Kidney (tissue), 14 donors: ENCODE measurements around the gene KCNJ11. TPM values are rescaled to one million over a fixed set of nuclear protein-coding genes. Genes with fewer than 3 reads are reported as not detected.

ENCODE experiments used
- DNase-seq, 5 donors: peaks; one replicate each; pipeline ENCODE4 v3.0.0-alpha.2; 2013 to 2020
- FAIRE-seq: peaks from 2 replicates; lab custom pipeline; 2012; peaks lifted over from hg19 to GRCh38; lab: Jason Lieb, UNC
- H3K27ac ChIP-seq, 2 donors: one replicate each; pipeline ENCODE4 v1.7.0; 2013; ENCODE audit warnings: low read depth in 2 of 2, low read length in 2 of 2, inconsistent platforms in 1 of 2
- H3K27me3 ChIP-seq: one replicate; pipeline ENCODE4 v1.7.1; 2013; ENCODE audit warnings: low read length, inconsistent platforms; ENCODE audit not compliant: control insufficient read depth, insufficient read depth
- H3K36me3 ChIP-seq, 3 donors: one replicate each; pipeline versions ENCODE4 v1.7.0 to v1.7.1; 2013; ENCODE audit warnings: low read length in 3 of 3, control low read depth in 1 of 3, inconsistent platforms in 1 of 3; ENCODE audit not compliant: insufficient read depth in 3 of 3, control insufficient read depth in 2 of 3
- H3K4me1 ChIP-seq, 3 donors: one replicate each; pipeline versions ENCODE4 v1.7.0 to v1.7.1; 2013; ENCODE audit warnings: low read length in 3 of 3, inconsistent platforms in 1 of 3, low read depth in 1 of 3; ENCODE audit not compliant: control insufficient read depth in 2 of 3, insufficient read depth in 2 of 3
- H3K4me3 ChIP-seq, 3 donors: one replicate each; pipeline versions ENCODE4 v1.7.0 to v1.8.1; 2013; ENCODE audit warnings: low read length in 3 of 3, control low read depth in 1 of 3, inconsistent platforms in 1 of 3
- H3K9ac ChIP-seq, 3 donors: one replicate each; pipeline versions ENCODE4 v1.7.0 to v1.7.1; 2013; ENCODE audit warnings: low read length in 3 of 3, control low read depth in 1 of 3, inconsistent platforms in 1 of 3
- H3K9me3 ChIP-seq, 3 donors: one replicate each; pipeline versions ENCODE4 v1.7.0 to v1.7.1; 2013; ENCODE audit warnings: low read length in 3 of 3, control low read depth in 1 of 3, inconsistent platforms in 1 of 3; ENCODE audit not compliant: control insufficient read depth in 2 of 3, insufficient read depth in 1 of 3
- intact Hi-C: fragments of 100-400 bp; cut with DNase I; formaldehyde crosslinking; loops from one replicate; pipeline ENCODE4 v1.11.1; 2022
- polyA plus RNA-seq: library from polyadenylated mRNA; stranded (reverse); fragments of 350-450 nt; fragmentation: Illumina TruSeq; extraction: RNeasy Lipid Tissue Mini Kit (QIAGEN cat#74804); gene quantifications from one replicate; pipeline ENCODE4 v1.2.3, GENCODE V29; 2014; ENCODE audit warnings: low read depth, low replicate concordance; ENCODE audit not compliant: insufficient read depth
- total RNA-seq: library from RNA; stranded (reverse); fragmentation: NEBNext Ultra II Directional; extraction: Animal tissue kit (Norgen Biotek cat#: 25700); gene quantifications from one replicate; pipeline ENCODE4 v1.2.1, GENCODE V29; 2021
- TF ChIP-seq, protein P1 (sequence below): IDR thresholded peaks from 3 replicates; pipeline ENCODE4 v1.5.1; 2012; ENCODE audit warnings: mild to moderate bottlenecking, moderate library complexity, borderline replicate concordance; ENCODE audit not compliant: insufficient read depth; ENCODE audit errors: extremely low read depth
- donor health status: control.
- donor health status: control.
- donor health status: control.
- donor health status: control.
- donor health status: control.
- donor health status: DM: yes; HTN: yes; CAD: no.
- donor health status: Normal renal cell carcinoma (clear cell type).

The KCNJ11 gene
- total and polyA plus RNA-seq, 2 donors from 2014 or later, result 3.6 to 4.8 TPM

DNA sequence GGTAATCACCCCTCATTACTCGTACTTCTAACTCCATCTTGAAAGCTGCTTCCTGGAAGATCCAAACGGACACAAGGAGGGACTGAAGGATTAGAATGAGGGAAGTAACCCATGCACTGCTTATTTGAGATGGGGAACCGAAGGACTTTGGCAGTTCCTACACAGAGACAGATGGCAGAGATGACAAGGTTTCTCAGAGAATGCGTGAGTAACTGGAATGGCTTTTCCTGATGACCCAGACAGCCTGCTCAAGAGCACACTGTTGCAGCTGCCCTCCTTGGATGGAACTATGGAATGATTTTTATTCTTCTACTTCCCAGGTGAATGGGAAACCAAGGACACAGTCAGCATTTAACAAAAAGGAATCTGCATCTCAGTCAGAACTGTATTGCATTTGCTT lies 7.3 kb downstream of the KCNJ11 start:
- H3K9me3 ChIP-seq, result no peaks in the 10 kb centered on the region
- no peak overlapping the region for H3K9ac ChIP-seq
- TF ChIP-seq, protein P1, sequence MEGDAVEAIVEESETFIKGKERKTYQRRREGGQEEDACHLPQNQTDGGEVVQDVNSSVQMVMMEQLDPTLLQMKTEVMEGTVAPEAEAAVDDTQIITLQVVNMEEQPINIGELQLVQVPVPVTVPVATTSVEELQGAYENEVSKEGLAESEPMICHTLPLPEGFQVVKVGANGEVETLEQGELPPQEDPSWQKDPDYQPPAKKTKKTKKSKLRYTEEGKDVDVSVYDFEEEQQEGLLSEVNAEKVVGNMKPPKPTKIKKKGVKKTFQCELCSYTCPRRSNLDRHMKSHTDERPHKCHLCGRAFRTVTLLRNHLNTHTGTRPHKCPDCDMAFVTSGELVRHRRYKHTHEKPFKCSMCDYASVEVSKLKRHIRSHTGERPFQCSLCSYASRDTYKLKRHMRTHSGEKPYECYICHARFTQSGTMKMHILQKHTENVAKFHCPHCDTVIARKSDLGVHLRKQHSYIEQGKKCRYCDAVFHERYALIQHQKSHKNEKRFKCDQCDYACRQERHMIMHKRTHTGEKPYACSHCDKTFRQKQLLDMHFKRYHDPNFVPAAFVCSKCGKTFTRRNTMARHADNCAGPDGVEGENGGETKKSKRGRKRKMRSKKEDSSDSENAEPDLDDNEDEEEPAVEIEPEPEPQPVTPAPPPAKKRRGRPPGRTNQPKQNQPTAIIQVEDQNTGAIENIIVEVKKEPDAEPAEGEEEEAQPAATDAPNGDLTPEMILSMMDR, result no peak
- intact Hi-C loops, result loop anchor here (5.0 kb wide), 1 partner anchor 121 kb away; no protein-coding TSS in a partner anchor
- FAIRE-seq (no peak), DNase-seq (no peak)
- no peak overlapping the region for H3K4me3 ChIP-seq
- peaks cover 0 to 1% (median 0%) of the 10 kb centered on the region in 3 donors for H3K4me1 ChIP-seq
- H3K36me3 ChIP-seq, result peaks cover 0 to 4% (median 4%) of the 10 kb centered on the region in 3 donors
- H3K27me3 ChIP-seq, result no peaks in the 10 kb centered on the region
- no peak overlapping the region for H3K27ac ChIP-seq

DNA sequence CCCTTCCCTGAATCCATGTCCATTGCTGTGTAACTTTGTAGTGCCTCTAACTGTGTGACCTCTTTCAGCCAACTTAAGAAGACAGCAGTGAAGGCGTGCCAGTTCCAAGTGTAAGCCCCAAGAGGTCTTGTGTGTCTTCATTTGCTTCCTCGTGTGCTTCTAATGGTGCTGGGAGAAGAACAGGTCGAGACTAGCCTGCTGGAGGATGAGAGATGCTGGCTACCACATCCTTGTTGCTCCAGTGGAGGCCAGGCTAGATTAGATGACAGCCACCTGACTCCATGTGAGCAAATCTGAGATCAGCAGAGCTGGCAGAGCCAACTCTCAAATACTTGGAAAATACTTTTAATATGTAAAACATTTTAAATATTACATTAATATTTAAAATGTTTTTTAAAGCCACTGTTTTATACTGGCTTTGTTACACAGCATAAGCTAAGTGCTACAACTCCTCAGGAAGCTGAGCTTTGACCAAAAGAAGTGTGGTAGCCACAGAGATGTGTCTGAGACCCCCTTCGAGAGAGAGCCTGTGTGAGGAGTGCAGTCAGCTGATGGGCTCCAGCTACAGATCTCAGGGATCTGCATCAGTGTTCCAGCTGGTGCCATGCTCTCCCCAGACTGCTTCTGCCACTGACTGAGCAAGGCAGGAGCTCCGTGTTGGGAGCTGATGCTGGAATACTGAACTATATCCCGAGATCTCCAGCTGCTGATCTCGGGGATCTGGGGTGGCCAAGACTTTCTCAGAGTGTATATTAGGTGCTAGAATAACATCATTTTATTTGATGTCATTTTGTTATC lies 8.9 kb downstream of the KCNJ11 start:
- Histone ChIP-seq H3K9me3 (no peaks in the 10 kb centered on the region), H3K9ac (no peak overlapping the region), H3K27ac (no peak overlapping the region), H3K27me3 (no peaks in the 10 kb centered on the region), H3K4me3 (no peak overlapping the region), H3K4me1 (no peaks in the 10 kb centered on the region), H3K36me3 (peaks cover 0 to 4% (median 4%) of the 10 kb centered on the region in 3 donors)
- FAIRE-seq (no peak), DNase-seq (no peak)
- intact Hi-C loops, result loop anchor here (5.0 kb wide), 1 partner anchor 123 kb away; no protein-coding TSS in a partner anchor
- TF ChIP-seq, protein P1, result no peak

DNA sequence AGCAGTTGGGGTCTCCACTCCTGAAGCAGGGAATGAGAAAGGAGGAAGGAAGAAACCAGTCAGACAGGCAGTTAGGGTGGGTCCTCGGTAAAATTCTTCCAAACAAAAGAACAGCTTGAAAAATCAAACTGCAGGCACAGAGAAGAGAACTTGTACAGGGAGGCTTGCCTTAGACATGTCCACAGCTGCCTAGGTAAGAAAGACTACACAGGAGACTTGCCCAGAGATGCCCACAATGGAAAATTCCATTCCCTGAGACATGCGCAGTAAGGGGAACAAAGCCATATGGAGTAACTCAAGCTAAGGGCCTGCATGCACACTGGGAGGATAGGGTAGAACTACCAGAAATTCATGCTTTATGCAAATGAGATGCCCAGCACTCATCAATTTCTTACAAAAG lies 9.8 kb downstream of the KCNJ11 start:
- H3K27ac ChIP-seq, result no peak overlapping the region
- FAIRE-seq (no peak), DNase-seq (no peak)
- no peaks in the 10 kb centered on the region for H3K4me1 ChIP-seq
- peaks cover 0 to 11% (median 4%) of the 10 kb centered on the region in 3 donors for H3K36me3 ChIP-seq
- H3K27me3 ChIP-seq, result no peaks in the 10 kb centered on the region
- intact Hi-C loops, result no loop called here
- TF ChIP-seq, protein P1, result no peak
- H3K4me3 ChIP-seq, result no peak overlapping the region
- no peak overlapping the region for H3K9ac ChIP-seq
- H3K9me3 ChIP-seq, result no peaks in the 10 kb centered on the region
